WTC11 (cell line): ENCODE data around the gene ENGASE.

Source experiments
- CTCF ChIP-seq: fragments of 200-600 bp; IDR thresholded peaks from 2 replicates; pipeline ENCODE4 v1.8.0; 2022; ENCODE audit warnings: antibody characterized with exemption
- FOXP4 ChIP-seq: sonication (generic); formaldehyde crosslinking; IDR thresholded peaks from 2 replicates; pipeline ENCODE4 v1.8.0; 2022; ENCODE audit warnings: mild to moderate bottlenecking, missing genetic modification reagents
- JUN ChIP-seq: sonication (generic); formaldehyde crosslinking; IDR thresholded peaks from 2 replicates; pipeline ENCODE4 v1.8.0; 2023; ENCODE audit warnings: mild to moderate bottlenecking, missing genetic modification reagents
- RELA ChIP-seq: sonication (generic); formaldehyde crosslinking; IDR thresholded peaks from 2 replicates; pipeline ENCODE4 v1.8.1; 2022; ENCODE audit warnings: missing genetic modification reagents, mild to moderate bottlenecking, borderline replicate concordance
- SP1 ChIP-seq: sonication (generic); formaldehyde crosslinking; conservative IDR thresholded peaks from 2 replicates; pipeline ENCODE4 v1.8.1; 2022; ENCODE audit warnings: missing genetic modification reagents
- TEAD4 ChIP-seq: sonication (generic); formaldehyde crosslinking; IDR thresholded peaks from 2 replicates; pipeline ENCODE4 v1.8.0; 2022; ENCODE audit warnings: mild to moderate bottlenecking, missing genetic modification reagents
- USF2 ChIP-seq: sonication (generic); formaldehyde crosslinking; IDR thresholded peaks from 2 replicates; pipeline ENCODE4 v1.8.1; 2023; ENCODE audit warnings: mild to moderate bottlenecking, missing genetic modification reagents, moderate library complexity
- ZMAT4 ChIP-seq: fragments of 250-450 bp; sonication (Bioruptor Pico); IDR thresholded peaks from 2 replicates; pipeline ENCODE4 v1.9.0; 2021; ENCODE audit warnings: mild to moderate bottlenecking
- ZNF532 ChIP-seq: fragments of 250-450 bp; sonication (Bioruptor Pico); IDR thresholded peaks from 2 replicates; pipeline ENCODE4 v1.9.0; 2021; ENCODE audit warnings: mild to moderate bottlenecking, borderline replicate concordance

GRCh38 chr17:79081571-79082276 is 7.1 kb downstream of the ENGASE start:
- TF ChIP-seq FOXP4 (CRISPR knock-in tag) (no peak), CTCF (no peak), ZNF532 (CRISPR knock-in tag) (no peak), RELA (CRISPR knock-in tag) (no peak), SP1 (no peak), JUN (no peak), TEAD4 (CRISPR knock-in tag) (no peak), ZMAT4 (CRISPR knock-in tag) (no peak), USF2 (no peak)
